Hepatocyte (in vitro differentiated cells): ENCODE results near the gene ATP1A1.

Experiments
- CTCF ChIP-seq: fragments of 200-600 bp; sonication (generic); IDR thresholded peaks from 2 replicates; pipeline ENCODE4 v1.5.1; 2016; ENCODE audit warnings: antibody characterized with exemption, mild to moderate bottlenecking; ENCODE audit not compliant: poor library complexity
- EZH2 ChIP-seq: fragments of 200-600 bp; sonication (generic); IDR thresholded peaks from 2 replicates; pipeline ENCODE4 v1.6.1; 2016; ENCODE audit warnings: antibody characterized with exemption, mild to moderate bottlenecking, borderline replicate concordance
- EZH2phosphoT487 ChIP-seq: fragments of 200-600 bp; sonication (generic); IDR thresholded peaks from one replicate; pipeline ENCODE4 v1.6.1; 2018; ENCODE audit warnings: antibody characterized with exemption, mild to moderate bottlenecking, low read depth, moderate library complexity; ENCODE audit not compliant: unreplicated experiment, severe bottlenecking

- no peak for TF ChIP-seq CTCF
- TF ChIP-seq EZH2 = no peak
- no peak for TF ChIP-seq EZH2phosphoT487
Measured at GRCh38 chr1:116386042-116386441, 13.0 kb downstream of the ATP1A1 start.
